HepG2 (cell line): Measurements from ENCODE around the gene SCGB1D2. TPM values are rescaled to one million over a fixed set of nuclear protein-coding genes. Genes with fewer than 3 reads are reported as not detected.
A peak's percentile ranks its signal among the peaks of the same experiment; 100 is the strongest.

Experiments
- EED ChIP-seq: sonication (generic); formaldehyde crosslinking; IDR thresholded peaks from 2 replicates; pipeline ENCODE4 v1.5.0; 2020; ENCODE audit warnings: mild to moderate bottlenecking, missing genetic modification reagents
- FOXC1 ChIP-seq: sonication (generic); formaldehyde crosslinking; IDR thresholded peaks from 2 replicates; pipeline ENCODE4 v1.8.0; 2022; ENCODE audit warnings: mild to moderate bottlenecking, missing genetic modification reagents, borderline replicate concordance
- KDM5A ChIP-seq: fragments of 200-600 bp; sonication (generic); IDR thresholded peaks from 2 replicates; pipeline ENCODE4 v1.7.0; 2018; ENCODE audit warnings: antibody characterized with exemption, mild to moderate bottlenecking, low read length, borderline replicate concordance
- MYNN ChIP-seq: sonication (generic); formaldehyde crosslinking; IDR thresholded peaks from 2 replicates; pipeline ENCODE4 v1.4.0; 2020; ENCODE audit warnings: mild to moderate bottlenecking, low read depth, missing genetic modification reagents
- NONO ChIP-seq, 2 experiments: fragments of 450-650 bp in 1 of 2; sonication (generic) in 1 of 2; formaldehyde crosslinking in 1 of 2; IDR thresholded peaks in 1 of 2; conservative IDR thresholded peaks in 1 of 2; 2 replicates each; pipeline versions ENCODE4 v1.6.1 to v1.8.0; 2017 to 2022; ENCODE audit warnings: mild to moderate bottlenecking in 1 of 2, missing genetic modification reagents in 1 of 2, moderate library complexity in 1 of 2
- PHF20 ChIP-seq: sonication (generic); formaldehyde crosslinking; IDR thresholded peaks from 2 replicates; pipeline ENCODE4 v1.5.0; 2020; ENCODE audit warnings: mild to moderate bottlenecking, missing genetic modification reagents
- RAD51 ChIP-seq: fragments of 450-650 bp; IDR thresholded peaks from 2 replicates; pipeline ENCODE4 v1.6.1; 2016; ENCODE audit warnings: borderline replicate concordance
- SALL1 ChIP-seq: sonication (generic); formaldehyde crosslinking; IDR thresholded peaks from 2 replicates; pipeline ENCODE4 v1.8.0; 2022; ENCODE audit warnings: mild to moderate bottlenecking, missing genetic modification reagents
- SMAD3 ChIP-seq: sonication (generic); formaldehyde crosslinking; IDR thresholded peaks from 2 replicates; pipeline ENCODE4 v1.4.0; 2020; ENCODE audit warnings: missing genetic modification reagents
- TGIF2 ChIP-seq: IDR thresholded peaks from 2 replicates; pipeline ENCODE4 v1.6.1; 2016; ENCODE audit warnings: control low read depth, missing compliant biosample characterization
- YEATS2 ChIP-seq: sonication (generic); formaldehyde crosslinking; IDR thresholded peaks from 2 replicates; pipeline ENCODE4 v1.4.0; 2020; ENCODE audit warnings: missing genetic modification reagents, borderline replicate concordance
- ZNF335 ChIP-seq: sonication (generic); formaldehyde crosslinking; IDR thresholded peaks from 2 replicates; pipeline ENCODE4 v1.4.0; 2020; ENCODE audit warnings: missing genetic modification reagents
- ZNF460 ChIP-seq: sonication (generic); formaldehyde crosslinking; IDR thresholded peaks from 2 replicates; pipeline ENCODE4 v1.5.1; 2020; ENCODE audit warnings: missing genetic modification reagents, mild to moderate bottlenecking, borderline replicate concordance
- ZNF7 ChIP-seq: IDR thresholded peaks from 2 replicates; pipeline ENCODE4 v1.6.1; 2016; ENCODE audit warnings: missing biosample characterization, missing genetic modification reagents
- ZNF780A ChIP-seq: sonication (generic); formaldehyde crosslinking; IDR thresholded peaks from 2 replicates; pipeline ENCODE4 v1.8.0; 2022; ENCODE audit warnings: mild to moderate bottlenecking, missing genetic modification reagents, moderate library complexity
- polyA plus RNA-seq, 8 experiments: library from polyadenylated mRNA; depleted of rRNA in 3 of 8; stranded (reverse) in 7 of 8; unstranded in 1 of 8; fragments of >200 nt; fragmentation: Illumina TruSeq in 4 of 8; extraction: Trizol in 4 of 8; gene quantifications; 2 replicates each; pipeline versions ENCODE4 v1.2.1 to v1.2.3, GENCODE V29; 2011 to 2016; ENCODE audit warnings: low read depth in 4 of 8, missing spikeins in 1 of 8, mixed read lengths in 1 of 8; ENCODE audit not compliant: insufficient read depth in 1 of 8
- total RNA-seq, 5 experiments: library from RNA; depleted of rRNA; stranded (reverse); fragments of >200 nt; fragmentation: Illumina TruSeq; extraction: Trizol; gene quantifications; 2 replicates each; pipeline ENCODE4 v1.2.3, GENCODE V29; 2016; ENCODE audit warnings: low read depth in 1 of 5
- TF ChIP-seq, protein P1 (sequence below), 2 experiments: sonication (generic) in 1 of 2; formaldehyde crosslinking in 1 of 2; IDR thresholded peaks; 2 replicates each; pipeline versions ENCODE4 v1.4.0 to v1.6.1; 2016 to 2020; ENCODE audit warnings: borderline replicate concordance in 1 of 2, low read depth in 1 of 2, mild to moderate bottlenecking in 1 of 2, missing genetic modification reagents in 1 of 2
- TF ChIP-seq, protein P2 (sequence below), 2 experiments: sonication (generic) in 1 of 2; formaldehyde crosslinking in 1 of 2; IDR thresholded peaks; 2 replicates each; pipeline versions ENCODE4 v1.5.1 to v1.6.1; 2011 to 2020; ENCODE audit warnings: borderline replicate concordance in 1 of 2, low read depth in 1 of 2, low read length in 1 of 2, mild to moderate bottlenecking in 1 of 2, missing genetic modification reagents in 1 of 2, moderate library complexity in 1 of 2
- TF ChIP-seq, protein P3 (sequence below): sonication (generic); formaldehyde crosslinking; conservative IDR thresholded peaks from 2 replicates; pipeline ENCODE4 v1.4.0; 2020; ENCODE audit warnings: missing genetic modification reagents
- TF ChIP-seq, protein P4 (sequence below): sonication (generic); formaldehyde crosslinking; IDR thresholded peaks from 2 replicates; pipeline ENCODE4 v1.4.0; 2020; ENCODE audit warnings: mild to moderate bottlenecking, missing genetic modification reagents

The SCGB1D2 gene
- total and polyA plus RNA-seq, 2 of the 13 experiments (the other 11 are each of a cell fraction or from before 2014, with no cell fraction given), result not detected

DNA sequence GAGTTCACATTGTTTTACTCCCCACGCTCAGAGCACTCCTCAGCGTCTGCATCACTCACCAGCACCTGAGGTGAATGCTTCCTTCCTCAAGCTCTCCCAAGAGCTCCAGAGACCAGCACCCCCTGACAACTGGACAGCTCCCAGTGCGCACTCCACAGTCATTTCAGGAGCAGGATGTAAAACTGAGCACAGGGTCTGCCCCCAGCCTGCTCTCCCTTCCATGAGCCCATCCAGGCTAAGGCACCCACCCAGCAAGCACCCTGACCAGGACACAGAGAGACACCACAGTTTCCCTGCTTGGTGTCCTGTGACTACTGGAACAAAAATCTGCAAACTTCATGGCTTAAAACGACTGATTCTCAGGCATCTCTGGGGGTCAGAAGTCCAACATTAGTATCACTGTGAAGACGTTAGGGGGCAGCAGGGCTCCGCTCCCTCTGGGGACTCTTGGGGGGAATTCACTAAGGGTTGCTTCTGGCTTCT lies 3.3 kb downstream of the SCGB1D2 start (continued):
- TF ChIP-seq, protein P1, sequence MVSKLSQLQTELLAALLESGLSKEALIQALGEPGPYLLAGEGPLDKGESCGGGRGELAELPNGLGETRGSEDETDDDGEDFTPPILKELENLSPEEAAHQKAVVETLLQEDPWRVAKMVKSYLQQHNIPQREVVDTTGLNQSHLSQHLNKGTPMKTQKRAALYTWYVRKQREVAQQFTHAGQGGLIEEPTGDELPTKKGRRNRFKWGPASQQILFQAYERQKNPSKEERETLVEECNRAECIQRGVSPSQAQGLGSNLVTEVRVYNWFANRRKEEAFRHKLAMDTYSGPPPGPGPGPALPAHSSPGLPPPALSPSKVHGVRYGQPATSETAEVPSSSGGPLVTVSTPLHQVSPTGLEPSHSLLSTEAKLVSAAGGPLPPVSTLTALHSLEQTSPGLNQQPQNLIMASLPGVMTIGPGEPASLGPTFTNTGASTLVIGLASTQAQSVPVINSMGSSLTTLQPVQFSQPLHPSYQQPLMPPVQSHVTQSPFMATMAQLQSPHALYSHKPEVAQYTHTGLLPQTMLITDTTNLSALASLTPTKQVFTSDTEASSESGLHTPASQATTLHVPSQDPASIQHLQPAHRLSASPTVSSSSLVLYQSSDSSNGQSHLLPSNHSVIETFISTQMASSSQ (IDR thresholded peaks at IDR 0.05; ENCODE audit: low read depth), result no peak
- TF ChIP-seq, protein P1 (CRISPR knock-in tag; IDR thresholded peaks at IDR 0.05; ENCODE audit: borderline replicate concordance), result no peak
- TF ChIP-seq YEATS2 (CRISPR knock-in tag), result peak; percentile 72; the same call in 1 of the 2 replicates
- TF ChIP-seq SALL1 (CRISPR knock-in tag), result peak; percentile 90
- TF ChIP-seq ZNF7 (CRISPR knock-in tag), result 0 out of 2 replicates have a peak, but pooled peaks have one; percentile 39
- TF ChIP-seq EED (CRISPR knock-in tag), result 0 out of 2 replicates have a peak, but pooled peaks have one; percentile 48
- TF ChIP-seq PHF20, result no peak
- 0 out of 2 replicates have a peak, but pooled peaks have one; percentile 40 for TF ChIP-seq TGIF2 (CRISPR knock-in tag)
- no peak for TF ChIP-seq RAD51
- peak; percentile 85; the same call in 1 of the 2 replicates for TF ChIP-seq SMAD3 (CRISPR knock-in tag)
- TF ChIP-seq ZNF335 (CRISPR knock-in tag), result 0 out of 2 replicates have a peak, but pooled peaks have one; percentile 48
- no peak for TF ChIP-seq KDM5A
- TF ChIP-seq ZNF780A (CRISPR knock-in tag), result no peak
- TF ChIP-seq, protein P2, sequence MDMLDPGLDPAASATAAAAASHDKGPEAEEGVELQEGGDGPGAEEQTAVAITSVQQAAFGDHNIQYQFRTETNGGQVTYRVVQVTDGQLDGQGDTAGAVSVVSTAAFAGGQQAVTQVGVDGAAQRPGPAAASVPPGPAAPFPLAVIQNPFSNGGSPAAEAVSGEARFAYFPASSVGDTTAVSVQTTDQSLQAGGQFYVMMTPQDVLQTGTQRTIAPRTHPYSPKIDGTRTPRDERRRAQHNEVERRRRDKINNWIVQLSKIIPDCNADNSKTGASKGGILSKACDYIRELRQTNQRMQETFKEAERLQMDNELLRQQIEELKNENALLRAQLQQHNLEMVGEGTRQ (IDR thresholded peaks at IDR 0.05; ENCODE audit: low read depth, low read length), result no peak
- TF ChIP-seq, protein P2 (CRISPR knock-in tag; IDR thresholded peaks at IDR 0.05; ENCODE audit: borderline replicate concordance), result no peak
- TF ChIP-seq, protein P3, sequence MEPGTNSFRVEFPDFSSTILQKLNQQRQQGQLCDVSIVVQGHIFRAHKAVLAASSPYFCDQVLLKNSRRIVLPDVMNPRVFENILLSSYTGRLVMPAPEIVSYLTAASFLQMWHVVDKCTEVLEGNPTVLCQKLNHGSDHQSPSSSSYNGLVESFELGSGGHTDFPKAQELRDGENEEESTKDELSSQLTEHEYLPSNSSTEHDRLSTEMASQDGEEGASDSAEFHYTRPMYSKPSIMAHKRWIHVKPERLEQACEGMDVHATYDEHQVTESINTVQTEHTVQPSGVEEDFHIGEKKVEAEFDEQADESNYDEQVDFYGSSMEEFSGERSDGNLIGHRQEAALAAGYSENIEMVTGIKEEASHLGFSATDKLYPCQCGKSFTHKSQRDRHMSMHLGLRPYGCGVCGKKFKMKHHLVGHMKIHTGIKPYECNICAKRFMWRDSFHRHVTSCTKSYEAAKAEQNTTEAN (CRISPR knock-in tag), result 0 out of 2 replicates have a peak, but pooled peaks have one; percentile 25
- TF ChIP-seq ZNF460 (CRISPR knock-in tag), result no peak
- TF ChIP-seq MYNN (CRISPR knock-in tag), result no peak
- TF ChIP-seq NONO (IDR thresholded peaks at IDR 0.05), result no peak
- TF ChIP-seq NONO (CRISPR knock-in tag; conservative IDR thresholded peaks at IDR 0.05), result no peak
- TF ChIP-seq FOXC1, result peak; percentile 49; the same call in 1 of the 2 replicates
- TF ChIP-seq, protein P4, sequence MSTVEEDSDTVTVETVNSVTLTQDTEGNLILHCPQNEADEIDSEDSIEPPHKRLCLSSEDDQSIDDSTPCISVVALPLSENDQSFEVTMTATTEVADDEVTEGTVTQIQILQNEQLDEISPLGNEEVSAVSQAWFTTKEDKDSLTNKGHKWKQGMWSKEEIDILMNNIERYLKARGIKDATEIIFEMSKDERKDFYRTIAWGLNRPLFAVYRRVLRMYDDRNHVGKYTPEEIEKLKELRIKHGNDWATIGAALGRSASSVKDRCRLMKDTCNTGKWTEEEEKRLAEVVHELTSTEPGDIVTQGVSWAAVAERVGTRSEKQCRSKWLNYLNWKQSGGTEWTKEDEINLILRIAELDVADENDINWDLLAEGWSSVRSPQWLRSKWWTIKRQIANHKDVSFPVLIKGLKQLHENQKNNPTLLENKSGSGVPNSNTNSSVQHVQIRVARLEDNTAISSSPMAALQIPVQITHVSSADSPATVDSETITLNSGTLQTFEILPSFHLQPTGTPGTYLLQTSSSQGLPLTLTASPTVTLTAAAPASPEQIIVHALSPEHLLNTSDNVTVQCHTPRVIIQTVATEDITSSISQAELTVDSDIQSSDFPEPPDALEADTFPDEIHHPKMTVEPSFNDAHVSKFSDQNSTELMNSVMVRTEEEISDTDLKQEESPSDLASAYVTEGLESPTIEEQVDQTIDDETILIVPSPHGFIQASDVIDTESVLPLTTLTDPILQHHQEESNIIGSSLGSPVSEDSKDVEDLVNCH, result no peak
